Epithelial cell of umbilical artery (primary cell): ENCODE results near the gene STK32B. TPM values are rescaled to one million over a fixed set of nuclear protein-coding genes. Genes with fewer than 3 reads are reported as not detected.

Source experiments
- total RNA-seq: library from RNA; depleted of rRNA; stranded (reverse); fragments of >200 nt; gene quantifications from 2 replicates; pipeline ENCODE4 v1.2.3, GENCODE V29; 2014

STK32B gene
- 9.4 and 18.1 TPM in 2 replicates for total RNA-seq

DNA sequence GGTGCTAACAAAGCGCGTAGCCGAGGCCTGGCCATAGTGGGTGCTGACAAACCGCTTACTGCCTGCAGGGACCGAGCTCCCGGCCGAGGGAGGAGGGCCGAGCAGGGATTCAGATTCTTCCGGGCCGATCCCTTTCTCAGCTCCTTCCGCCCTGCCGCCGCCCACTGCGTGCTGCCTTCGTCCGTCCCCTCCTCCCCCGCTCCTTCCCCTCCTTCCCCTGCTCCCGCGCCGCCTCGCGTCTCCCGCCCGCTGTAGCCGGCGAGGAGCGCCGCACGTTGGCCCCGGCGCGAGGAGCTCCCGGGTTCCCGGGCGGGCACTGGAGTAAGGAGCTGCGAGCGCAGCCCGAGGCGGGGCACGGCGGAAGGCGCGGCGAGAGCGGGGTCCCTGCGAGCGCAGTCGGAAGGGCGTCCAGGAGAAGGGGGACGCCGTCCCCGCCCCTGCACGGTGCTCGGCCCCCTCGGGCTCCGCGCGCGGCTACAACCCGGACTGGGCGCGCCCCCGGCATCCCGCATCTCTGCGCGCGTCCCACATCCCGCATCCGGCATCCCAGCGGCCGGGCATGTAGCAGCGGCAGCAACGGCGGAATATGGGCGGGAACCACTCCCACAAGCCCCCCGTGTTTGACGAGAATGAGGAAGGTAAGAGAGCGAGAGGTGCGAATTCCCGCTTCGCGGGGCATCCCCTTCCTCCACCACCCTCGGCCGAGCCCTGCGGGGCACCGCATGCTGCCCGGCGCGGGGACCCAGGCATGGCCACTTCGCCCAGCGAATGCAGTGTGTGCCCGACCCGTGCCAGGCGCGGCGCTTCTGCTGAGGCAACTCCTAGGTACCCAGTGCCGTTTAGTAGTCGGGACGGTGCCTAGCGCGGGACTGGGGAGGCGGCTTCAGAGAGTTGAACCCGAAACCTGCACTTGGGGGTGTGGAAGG lies at the start of gene STK32B:
STK32B (plus strand) TSS at position 203 of the 926 bp plus-strand sequence.

GRCh38 chr4:5019274-5019673 lies 32.0 kb upstream of the STK32B start, which contains the start of gene CYTL1:
Gene CYTL1 (minus strand): TSS chr4:5019458. CDS start chr4:5019445, 13 bp downstream.

Other genes with a start within 250 kb of the STK32B start
- gene MSX1, start 191.8 kb upstream of the STK32B start, total RNA-seq: 6.2 and 10.6 TPM in 2 replicates
- 68.2 and 204 TPM in 2 replicates for gene CYTL1, start 32.0 kb upstream of the STK32B start, total RNA-seq